GM18907 (cell line): Measurements from ENCODE around the gene RDH8.

Experiments
- ATAC-seq: cut with Tn5 transposase; IDR thresholded peaks from one replicate; pipeline ENCODE4 v1.9.1; 2021; ENCODE audit warnings: mild to moderate bottlenecking, moderate library complexity; ENCODE audit not compliant: unreplicated experiment

Gene RDH8

GRCh38 chr19:10013316-10013715 is at the start of gene RDH8:
TSS of gene RDH8 (plus strand) at chr19:10013483. CDS start at chr19:10013498, 15 bp downstream.
- no peak for ATAC-seq

- no peak for ATAC-seq
Observed at GRCh38 chr19:9966024-9966423, 47.3 kb upstream of the RDH8 start.

- ATAC-seq, result no peak
Observed at GRCh38 chr19:9966448-9966847, 46.8 kb upstream of the RDH8 start.

GRCh38 chr19:9967326-9967725 is 46.0 kb upstream of the RDH8 start:
- ATAC-seq, result no peak

GRCh38 chr19:9968820-9969687 is 44.2 kb upstream of the RDH8 start:
- no peak for ATAC-seq

- no peak for ATAC-seq
Observed at GRCh38 chr19:9969688-9969975, 43.7 kb upstream of the RDH8 start.

- no peak for ATAC-seq
Observed at GRCh38 chr19:9970481-9970880, 42.8 kb upstream of the RDH8 start.

- no peak for ATAC-seq
Observed at GRCh38 chr19:9971166-9971897, 42.0 kb upstream of the RDH8 start.

- ATAC-seq, result no peak
Observed at GRCh38 chr19:9972103-9972502, 41.2 kb upstream of the RDH8 start.

- ATAC-seq, result no peak
Observed at GRCh38 chr19:9981406-9982260, 31.6 kb upstream of the RDH8 start.

GRCh38 chr19:9986787-9987281 is 26.4 kb upstream of the RDH8 start:
- no peak for ATAC-seq

- no peak for ATAC-seq
Observed at GRCh38 chr19:9989504-9989903, 23.8 kb upstream of the RDH8 start.

- no peak for ATAC-seq
Observed at GRCh38 chr19:9991425-9992191, 21.7 kb upstream of the RDH8 start.

- no peak for ATAC-seq
Observed at GRCh38 chr19:9995084-9995483, 18.2 kb upstream of the RDH8 start.

- ATAC-seq, result no peak
Observed at GRCh38 chr19:9995999-9996398, 17.3 kb upstream of the RDH8 start.

- no peak for ATAC-seq
Observed at GRCh38 chr19:9996541-9996940, 16.7 kb upstream of the RDH8 start.

GRCh38 chr19:10000171-10000826 is 13.0 kb upstream of the RDH8 start:
- no peak for ATAC-seq

- ATAC-seq, result no peak
Observed at GRCh38 chr19:10001899-10002298, 11.4 kb upstream of the RDH8 start.

- no peak for ATAC-seq
Observed at GRCh38 chr19:10003271-10003670, 10.0 kb upstream of the RDH8 start.

- no peak for ATAC-seq
Observed at GRCh38 chr19:10004617-10005016, 8.7 kb upstream of the RDH8 start.
